M059J (cell line): Measurements from ENCODE around the gene RANBP17. TPM values are rescaled to one million over a fixed set of nuclear protein-coding genes. Genes with fewer than 3 reads are reported as not detected.
"Not testable (repeated sequence)": the region's sequence is repeated elsewhere in the genome, so short reads cannot be mapped to it uniquely, and the experiment has no call there.

Experiments used
- DNase-seq: peaks from one replicate; pipeline ENCODE4 v3.0.0-alpha.2; 2012; ENCODE audit warnings: low read depth
- total RNA-seq: library from RNA; depleted of rRNA; stranded (reverse); fragments of >200 nt; shearing (Covaris generic); gene quantifications from 2 replicates; pipeline ENCODE4 v1.2.3, GENCODE V29; 2014

RANBP17 gene
- total RNA-seq, 1 experiment from 2014 or later, result not detected

DNA sequence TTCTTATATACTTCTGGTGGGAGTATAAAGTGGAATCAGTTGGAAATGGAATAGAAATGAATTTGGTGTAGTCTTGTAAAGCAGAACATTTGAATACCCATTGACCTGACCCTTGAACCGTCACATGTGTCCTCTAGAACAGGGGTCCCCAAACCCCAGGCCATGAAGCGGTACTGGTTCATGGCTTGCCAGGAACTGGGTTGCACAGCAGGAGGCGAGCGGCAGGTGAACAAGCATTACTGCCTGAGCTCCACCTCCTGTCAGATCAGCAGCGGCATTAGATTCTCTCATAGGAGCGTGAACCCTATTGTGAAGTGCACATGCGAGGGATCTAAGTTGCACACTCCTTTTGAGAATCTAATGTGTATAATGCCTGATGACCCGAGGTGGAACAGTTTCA is 80.0 kb downstream of the RANBP17 start:
- no peak for DNase-seq

DNA sequence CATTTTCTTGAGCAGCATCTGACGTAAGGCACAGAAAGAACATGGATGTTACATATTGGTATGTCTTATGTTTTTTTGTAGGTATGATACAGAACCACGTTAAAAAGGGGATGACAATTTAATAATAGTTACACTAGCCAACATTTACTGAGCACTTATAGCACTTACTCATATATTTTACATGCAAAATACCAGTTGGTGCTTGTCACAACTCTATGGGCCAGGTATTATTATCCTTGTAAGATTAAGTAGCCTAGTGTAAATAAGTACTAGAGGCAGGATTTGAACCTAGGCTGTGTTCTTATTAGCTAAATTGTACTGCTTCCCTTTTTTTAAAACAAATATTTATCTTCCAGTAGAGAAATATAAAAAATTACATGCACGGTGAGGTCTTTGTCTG is 83.5 kb downstream of the RANBP17 start:
- no peak for DNase-seq

DNA sequence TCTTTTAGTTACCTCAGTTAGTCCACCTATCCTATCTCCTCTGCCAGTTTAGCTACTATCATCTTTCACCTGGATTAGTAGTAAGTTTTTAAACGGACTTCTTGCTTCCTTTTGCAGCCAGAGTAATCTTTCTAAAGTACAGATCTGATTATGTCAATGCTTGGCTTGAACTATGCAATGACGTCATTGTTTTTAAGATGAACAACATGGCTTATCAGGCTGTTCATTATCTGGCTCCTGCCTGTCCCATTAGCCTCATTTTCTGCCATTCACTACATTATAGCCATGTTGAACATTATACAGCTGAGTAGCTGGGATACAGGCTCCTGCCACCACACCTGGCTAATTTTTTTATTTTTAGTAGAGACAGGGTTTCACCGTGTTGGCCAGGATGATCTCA is 98.7 kb downstream of the RANBP17 start:
- DNase-seq, result no peak

GRCh38 chr5:170963521-170963920 is 101.7 kb downstream of the RANBP17 start:
- no peak for DNase-seq

DNA sequence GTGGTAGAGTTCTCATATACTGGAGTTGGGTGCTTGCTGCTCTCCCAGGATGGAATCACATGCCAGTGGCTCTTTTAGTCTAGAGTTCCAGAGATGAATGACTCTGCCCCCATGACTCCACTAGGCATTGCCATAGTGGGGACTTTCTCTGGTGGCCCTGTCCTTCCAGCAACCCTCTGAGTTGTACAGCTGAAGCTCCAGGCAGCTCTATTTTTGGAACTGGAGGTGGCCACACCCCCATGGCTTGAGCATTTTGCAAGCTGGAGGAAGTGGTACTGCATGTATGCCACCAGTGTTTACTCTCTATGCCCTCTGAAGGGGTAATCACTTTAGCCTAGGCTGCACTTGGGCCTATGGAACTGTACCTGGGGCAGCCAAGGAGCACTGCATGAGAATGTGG is 112.6 kb downstream of the RANBP17 start:
- no peak for DNase-seq

DNA sequence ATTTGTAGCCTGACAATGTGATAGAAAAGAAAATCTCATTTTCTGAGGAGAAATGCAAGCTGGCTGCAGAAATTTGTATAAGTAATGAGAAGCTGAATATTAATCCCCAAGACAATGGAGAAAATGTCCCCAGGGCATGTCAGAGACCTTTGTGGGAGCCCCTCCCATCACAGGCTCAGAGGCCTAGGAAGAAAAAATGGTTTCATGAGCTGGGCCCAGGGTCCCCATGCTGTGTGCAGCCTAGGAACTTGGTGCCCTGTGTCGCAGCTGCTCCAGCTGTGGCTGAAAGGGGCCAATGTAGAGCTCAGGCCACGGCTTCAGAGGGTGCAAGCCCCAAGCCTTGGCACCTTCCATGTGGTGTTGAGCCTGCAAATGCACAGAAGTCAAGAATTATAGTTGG is 118.4 kb downstream of the RANBP17 start:
- not testable (repeated sequence) for DNase-seq

DNA sequence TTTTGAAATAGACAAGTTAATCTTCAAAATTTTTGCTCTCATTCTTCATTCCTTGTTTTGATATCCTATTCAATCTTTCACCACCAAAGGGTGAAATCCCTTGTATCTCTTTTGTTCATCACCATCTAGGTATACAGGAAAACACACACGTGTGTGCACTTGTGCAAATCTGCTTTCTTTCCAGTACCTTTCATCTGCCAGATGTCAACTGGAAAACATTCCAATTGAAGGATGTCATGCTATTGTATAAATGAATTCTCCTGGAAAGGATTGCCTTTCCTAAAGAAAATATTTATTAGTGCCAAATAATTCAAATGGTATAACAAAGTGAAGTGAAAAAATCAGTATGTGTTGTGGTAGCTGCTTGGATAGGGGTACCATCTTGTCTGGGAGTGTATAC is 123.7 kb downstream of the RANBP17 start:
- no peak for DNase-seq

DNA sequence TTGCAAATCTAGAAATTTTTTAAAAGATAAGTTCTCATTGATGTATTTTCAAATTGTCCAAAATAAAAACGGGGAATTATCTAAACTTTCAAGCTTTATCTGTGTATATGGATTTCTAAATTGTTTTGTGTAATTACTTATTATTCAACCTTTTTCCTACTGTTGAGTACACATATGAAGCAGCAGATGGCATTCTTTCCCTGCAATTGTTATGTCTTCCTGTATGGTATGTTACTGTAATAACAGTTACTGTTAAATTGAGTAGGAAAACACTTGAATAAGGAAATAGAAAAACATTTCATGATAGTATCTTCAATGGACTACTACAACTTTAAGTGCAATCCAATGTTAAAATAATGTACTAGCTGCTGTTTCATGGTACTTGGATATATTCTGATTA is 124.8 kb downstream of the RANBP17 start:
- DNase-seq, result no peak

GRCh38 chr5:170993476-170993875 is 131.7 kb downstream of the RANBP17 start:
- no peak for DNase-seq

GRCh38 chr5:171010086-171010485 is 148.3 kb downstream of the RANBP17 start:
- DNase-seq, result no peak

DNA sequence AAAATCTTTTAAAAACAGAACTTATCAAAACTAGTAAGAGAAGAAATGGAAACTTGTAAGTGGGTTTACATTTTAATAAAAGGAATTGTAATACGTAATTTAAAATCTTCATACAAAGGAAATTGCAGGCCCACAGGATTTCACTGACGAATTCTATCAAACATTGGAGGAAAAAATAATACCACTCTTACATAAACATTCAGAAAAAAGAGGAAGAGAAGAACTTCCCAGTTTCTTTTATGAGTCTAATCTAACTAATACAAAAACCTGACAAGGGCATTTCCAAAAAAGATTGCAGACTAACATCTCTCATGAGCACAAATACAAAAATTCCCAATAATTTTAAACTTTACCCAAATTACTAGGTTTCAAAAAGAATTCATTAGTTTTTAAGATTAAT is 149.0 kb downstream of the RANBP17 start:
- no peak for DNase-seq

- DNase-seq, result no peak
Measured at GRCh38 chr5:171023508-171023907, 161.7 kb downstream of the RANBP17 start.

DNA sequence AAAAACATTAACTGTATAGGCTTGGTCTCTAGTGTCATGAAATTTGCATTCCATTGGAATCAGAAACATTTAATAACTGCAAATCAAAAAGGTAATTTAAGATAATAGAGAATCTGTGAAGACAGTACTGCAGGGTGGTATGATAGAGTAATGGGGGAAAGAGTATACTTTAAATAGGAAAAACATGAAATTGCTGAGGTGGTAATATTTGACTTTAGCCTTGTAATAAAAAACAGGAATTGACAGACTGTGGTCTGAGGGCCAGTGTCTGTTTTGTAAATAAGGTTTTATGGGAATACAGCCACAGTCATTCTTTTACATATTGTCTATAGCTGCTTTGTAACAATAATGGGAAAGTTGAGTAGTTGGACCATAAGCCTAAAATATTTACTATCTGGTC is 162.3 kb downstream of the RANBP17 start:
- DNase-seq, result no peak

DNA sequence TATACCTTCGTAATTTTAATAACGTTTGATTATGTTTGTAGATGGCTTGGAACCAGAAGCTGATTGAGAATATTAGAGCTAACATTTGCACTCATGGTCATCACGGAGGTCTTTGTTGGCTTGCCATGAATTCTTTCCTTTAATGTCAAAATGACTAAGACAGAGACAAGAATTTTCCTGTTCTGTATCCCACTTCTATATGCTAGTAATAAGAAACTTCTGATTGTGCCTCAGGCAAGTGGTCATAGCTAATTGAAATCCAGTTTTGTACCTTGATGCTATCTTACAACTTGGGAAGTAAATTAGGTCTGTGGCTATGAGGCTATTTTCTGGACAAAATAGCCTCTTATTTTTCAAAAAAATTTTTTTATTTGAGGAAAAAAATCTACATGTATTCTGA is 167.6 kb downstream of the RANBP17 start:
- no peak for DNase-seq

GRCh38 chr5:171031977-171032376 is 170.2 kb downstream of the RANBP17 start:
- no peak for DNase-seq

- no peak for DNase-seq
Measured at GRCh38 chr5:171032435-171032973, 170.7 kb downstream of the RANBP17 start.

DNA sequence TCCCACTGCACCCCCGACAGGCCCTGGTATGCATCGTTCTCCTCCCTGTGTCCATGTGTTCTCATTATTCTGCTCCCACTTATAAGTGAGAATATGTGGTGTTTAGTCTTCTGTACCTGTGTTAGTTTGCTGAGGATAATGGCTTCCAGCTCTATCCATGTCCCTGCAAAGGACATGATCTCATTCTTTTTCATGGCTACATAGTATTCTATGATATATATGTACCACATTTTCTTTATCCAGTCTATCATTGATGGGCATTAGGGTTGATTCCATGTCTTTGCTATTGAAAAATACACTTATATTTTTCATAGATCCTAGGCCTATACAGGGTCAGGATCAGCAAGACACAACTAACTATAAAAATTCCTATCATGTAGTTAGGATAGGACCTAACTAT is 180.1 kb downstream of the RANBP17 start:
- DNase-seq, result not testable (repeated sequence)

GRCh38 chr5:171050916-171051315 is 189.1 kb downstream of the RANBP17 start:
- DNase-seq, result no peak

GRCh38 chr5:171055875-171056454 is 194.1 kb downstream of the RANBP17 start:
- no peak for DNase-seq

DNA sequence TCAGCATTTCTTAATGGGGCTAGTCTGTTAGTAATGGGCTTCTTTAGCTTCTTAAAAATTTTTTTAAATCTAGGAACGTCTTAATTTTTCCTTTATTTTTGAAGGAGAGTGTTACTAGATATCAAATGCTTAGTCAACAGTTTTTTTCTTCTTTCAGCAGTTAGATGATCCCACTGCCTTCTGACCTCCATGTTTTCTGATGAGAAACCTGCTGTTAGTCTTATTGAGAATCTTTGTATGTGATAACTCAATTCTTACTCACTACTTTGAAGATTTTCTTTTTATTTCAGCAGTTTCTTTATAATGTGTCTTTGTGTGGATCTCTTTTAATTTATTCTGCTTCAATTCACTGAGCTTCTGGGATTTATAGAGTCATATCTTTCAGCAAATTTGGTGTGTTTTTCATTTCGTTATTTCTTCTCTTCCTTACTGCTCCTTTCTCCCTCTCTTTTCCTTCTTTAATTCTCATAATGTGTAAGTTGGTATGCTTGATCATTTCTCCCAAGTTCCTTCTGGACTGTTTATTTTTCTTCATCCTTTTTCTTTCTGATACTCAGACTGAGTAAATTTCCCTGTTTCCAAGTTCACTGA is 205.8 kb downstream of the RANBP17 start:
- DNase-seq, result no peak

DNA sequence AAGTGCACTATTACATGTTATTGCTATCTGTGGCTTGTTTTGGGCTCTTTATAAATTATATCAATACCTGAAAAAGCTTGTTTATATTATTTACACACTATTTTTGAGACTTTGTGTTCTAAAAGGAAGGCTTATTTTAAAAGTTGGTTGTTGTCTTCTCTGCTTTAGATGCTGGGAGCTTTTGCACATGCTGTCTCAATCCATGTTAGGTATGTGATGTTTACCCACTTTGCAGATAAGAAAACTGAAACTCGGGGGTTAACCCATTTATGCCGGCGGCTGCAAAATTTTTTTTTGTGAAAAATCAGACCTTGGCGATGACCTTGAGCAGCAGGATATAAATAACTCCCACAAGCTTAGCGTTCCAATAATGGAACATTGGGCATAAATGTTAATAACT is 212.9 kb downstream of the RANBP17 start:
- no peak for DNase-seq

DNA sequence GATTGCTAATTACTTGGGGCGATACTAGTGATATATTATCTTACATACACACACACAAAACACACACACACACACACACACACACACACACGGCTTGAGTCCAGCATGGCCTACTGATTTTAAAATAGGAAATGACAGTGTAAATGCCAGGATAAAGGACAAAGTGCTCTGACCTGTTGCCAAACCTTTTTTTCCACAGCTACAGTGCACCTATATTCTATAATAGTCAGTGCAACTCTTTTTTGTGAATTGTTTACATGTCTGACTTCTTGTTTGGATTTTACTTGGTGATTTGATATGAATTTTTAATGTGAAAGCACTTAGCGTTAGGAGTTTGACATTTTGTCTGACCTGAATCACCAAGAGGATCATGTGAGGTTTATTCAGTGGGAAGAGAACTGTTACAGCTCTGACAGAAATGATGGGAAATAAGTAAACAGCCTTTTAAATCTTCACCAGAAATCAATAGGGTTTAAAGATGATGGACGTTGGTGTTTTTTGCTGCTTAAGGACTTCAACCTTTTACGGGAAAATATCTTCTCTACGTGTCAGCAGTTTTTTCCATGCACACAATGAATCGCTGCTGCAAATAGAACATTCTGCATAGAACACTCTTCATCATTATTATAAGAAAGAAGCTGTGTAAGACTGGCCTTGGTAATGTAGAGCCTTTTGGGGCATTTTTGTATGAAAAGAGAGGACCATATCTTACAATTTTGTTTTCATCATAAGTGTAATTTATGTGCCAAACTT is 218.5 kb downstream of the RANBP17 start:
- DNase-seq, result no peak

DNA sequence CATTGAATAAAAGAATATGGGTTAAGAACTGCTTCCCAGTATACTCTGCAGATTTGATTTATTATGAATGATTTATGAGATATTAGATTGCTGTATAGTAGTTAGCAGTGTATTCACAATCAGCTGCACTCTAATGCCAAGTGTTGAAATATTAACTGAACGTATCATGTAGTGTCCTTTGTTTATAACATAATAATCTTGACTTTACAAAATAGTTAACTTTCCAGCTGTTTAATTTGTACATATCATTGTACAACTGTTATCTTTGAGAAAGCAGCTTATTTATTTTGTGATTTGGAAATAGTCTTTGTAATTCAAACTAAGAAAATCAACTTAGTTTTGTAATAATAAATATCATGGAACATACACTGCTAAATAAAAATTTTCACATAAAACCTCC is 219.5 kb downstream of the RANBP17 start:
- DNase-seq, result no peak
